Measurements from ENCODE around the gene CCDC33.

CCDC33 gene

DNA sequence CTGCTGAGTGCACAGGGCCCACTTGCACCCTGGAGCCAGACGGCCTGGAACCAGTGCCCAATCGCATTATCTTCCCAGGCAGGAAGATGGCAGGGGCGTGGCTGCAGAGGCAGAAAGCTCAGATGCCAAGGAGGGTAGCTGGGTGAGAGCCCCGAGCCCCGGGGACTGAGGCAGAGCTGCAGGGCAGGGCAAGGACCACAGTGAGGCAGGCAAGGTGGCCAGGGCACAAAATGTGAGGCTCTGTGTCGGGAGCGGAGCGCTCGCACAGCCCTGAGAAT, 1.6 kb upstream of the CCDC33 start:
- Histone ChIP-seq H3K4me3 (ENCODE audit: low read length) (no peak overlapping the region), H3K9ac (ENCODE audit: low read depth, low read length) (no peak overlapping the region), H3K9me3 (ENCODE audit: insufficient read depth, low read depth, low read length) (no peaks in the 10 kb centered on the region), H3K36me3 (ENCODE audit: insufficient read depth, low read depth, low read length) (no peaks in the 10 kb centered on the region), H3K27ac (ENCODE audit: low read length) (no peak overlapping the region), H3K4me1 (ENCODE audit: insufficient read depth, low read length) (peaks cover 8% of the 10 kb centered on the region; the same call in 1 of the 2 replicates), H3K27me3 (ENCODE audit: insufficient read depth, low read length) (peaks cover 30% of the 10 kb centered on the region)

GRCh38 chr15:74239051-74239705, 3.1 kb downstream of the CCDC33 start:
- Histone ChIP-seq H3K27ac (ENCODE audit: low read length) (no peak overlapping the region), H3K9me3 (ENCODE audit: insufficient read depth, low read depth, low read length) (no peaks in the 10 kb centered on the region), H3K36me3 (ENCODE audit: insufficient read depth, low read depth, low read length) (no peaks in the 10 kb centered on the region), H3K4me3 (ENCODE audit: low read length) (no peak overlapping the region), H3K9ac (ENCODE audit: low read depth, low read length) (no peak overlapping the region), H3K27me3 (ENCODE audit: insufficient read depth, low read length) (peaks cover 11% of the 10 kb centered on the region), H3K4me1 (ENCODE audit: insufficient read depth, low read length) (peaks cover 7% of the 10 kb centered on the region; the same call in 1 of the 2 replicates)

DNA sequence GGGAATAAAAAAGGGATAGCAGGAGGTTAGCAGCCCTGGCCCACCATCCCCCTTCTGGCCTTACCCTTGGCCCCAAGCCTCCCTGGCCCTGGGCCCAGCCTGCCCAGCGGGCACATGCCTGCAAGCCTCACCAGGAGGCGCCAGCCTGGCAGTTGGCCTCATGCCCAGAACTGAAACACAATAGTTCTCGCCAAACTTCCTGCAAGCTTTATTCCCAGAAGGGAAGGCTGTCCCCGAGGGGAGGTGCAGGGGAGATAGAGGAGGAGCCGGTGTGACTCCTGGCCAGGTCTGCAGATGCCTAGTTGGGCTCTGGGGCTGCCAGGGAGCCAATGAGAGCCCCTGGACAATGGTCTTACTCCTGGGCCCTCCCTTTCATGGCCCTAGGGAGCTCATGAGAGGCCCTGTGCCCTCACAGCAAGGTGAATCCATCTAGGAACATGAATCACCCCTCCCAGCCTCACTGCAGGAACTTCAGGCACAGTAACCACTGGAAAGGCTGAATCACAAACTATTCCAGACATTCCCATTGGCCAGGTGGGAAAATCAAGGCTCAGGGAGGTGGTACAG, 4.0 kb downstream of the CCDC33 start:
- Histone ChIP-seq H3K4me1 (ENCODE audit: insufficient read depth, low read length) (peaks cover 12% of the 10 kb centered on the region; the same call in 1 of the 2 replicates), H3K9ac (ENCODE audit: low read depth, low read length) (no peak overlapping the region), H3K27ac (ENCODE audit: low read length) (no peak overlapping the region), H3K27me3 (ENCODE audit: insufficient read depth, low read length) (peaks cover 12% of the 10 kb centered on the region), H3K36me3 (ENCODE audit: insufficient read depth, low read depth, low read length) (no peaks in the 10 kb centered on the region), H3K4me3 (ENCODE audit: low read length) (no peak overlapping the region), H3K9me3 (ENCODE audit: insufficient read depth, low read depth, low read length) (no peaks in the 10 kb centered on the region)

- peaks cover 17% of the 10 kb centered on the region; the same call in 1 of the 2 replicates for H3K4me1 ChIP-seq (ENCODE audit: insufficient read depth, low read length)
- H3K9ac ChIP-seq (ENCODE audit: low read depth, low read length), result no peak overlapping the region
- peaks cover 20% of the 10 kb centered on the region for H3K27me3 ChIP-seq (ENCODE audit: insufficient read depth, low read length)
- no peaks in the 10 kb centered on the region for H3K9me3 ChIP-seq (ENCODE audit: insufficient read depth, low read depth, low read length)
- no peak overlapping the region for H3K27ac ChIP-seq (ENCODE audit: low read length)
- no peaks in the 10 kb centered on the region for H3K36me3 ChIP-seq (ENCODE audit: insufficient read depth, low read depth, low read length)
- H3K4me3 ChIP-seq (ENCODE audit: low read length), result no peak overlapping the region
Measured at GRCh38 chr15:74240897-74241614, 4.9 kb downstream of the CCDC33 start.

DNA sequence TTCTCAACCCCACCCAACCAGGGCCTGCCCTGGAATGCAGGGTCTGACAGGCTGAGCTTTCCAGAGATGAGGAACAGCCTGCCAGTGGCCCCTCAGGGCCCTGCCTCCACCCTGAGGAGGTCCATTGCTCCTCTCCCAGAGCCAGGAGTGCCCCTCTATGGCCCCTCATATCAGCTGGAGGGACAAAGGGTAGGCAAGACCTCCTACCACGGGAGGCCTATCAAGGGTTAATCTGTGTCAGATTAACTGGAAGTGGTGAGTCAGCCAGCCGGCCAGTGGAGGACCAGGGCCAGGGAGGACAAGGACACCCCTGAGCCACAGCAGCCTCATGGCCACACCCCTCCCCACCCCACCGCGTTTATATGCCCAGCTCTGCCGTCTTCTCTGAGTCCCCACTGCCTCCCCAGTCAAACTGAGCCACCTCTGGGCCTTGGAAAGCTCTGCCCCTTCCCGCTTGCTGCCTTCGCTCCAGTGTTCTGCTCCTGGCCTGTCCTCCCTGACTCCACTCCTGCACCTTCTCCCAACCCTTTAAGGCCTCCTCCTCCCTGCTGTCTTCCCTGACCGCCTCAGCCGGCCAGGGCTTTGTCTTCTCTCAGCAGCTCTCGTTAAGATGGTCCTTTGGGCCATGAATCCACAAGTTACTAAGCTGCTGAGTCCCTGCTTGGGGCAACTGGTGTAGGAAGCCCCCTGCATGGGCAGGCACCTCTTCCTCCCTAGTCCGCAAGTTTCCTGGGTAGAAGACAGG, 6.5 kb downstream of the CCDC33 start:
- peaks cover 17% of the 10 kb centered on the region; the same call in 1 of the 2 replicates for H3K4me1 ChIP-seq (ENCODE audit: insufficient read depth, low read length)
- H3K4me3 ChIP-seq (ENCODE audit: low read length), result no peak overlapping the region
- H3K27me3 ChIP-seq (ENCODE audit: insufficient read depth, low read length), result peaks cover 25% of the 10 kb centered on the region
- H3K9ac ChIP-seq (ENCODE audit: low read depth, low read length), result no peak overlapping the region
- no peak overlapping the region for H3K27ac ChIP-seq (ENCODE audit: low read length)
- H3K36me3 ChIP-seq (ENCODE audit: insufficient read depth, low read depth, low read length), result no peaks in the 10 kb centered on the region
- no peaks in the 10 kb centered on the region for H3K9me3 ChIP-seq (ENCODE audit: insufficient read depth, low read depth, low read length)

GRCh38 chr15:74243431-74243830, 7.3 kb downstream of the CCDC33 start:
- Histone ChIP-seq H3K27ac (ENCODE audit: low read length) (no peak overlapping the region), H3K4me3 (ENCODE audit: low read length) (no peak overlapping the region), H3K36me3 (ENCODE audit: insufficient read depth, low read depth, low read length) (no peaks in the 10 kb centered on the region), H3K27me3 (ENCODE audit: insufficient read depth, low read length) (peaks cover 25% of the 10 kb centered on the region), H3K9me3 (ENCODE audit: insufficient read depth, low read depth, low read length) (no peaks in the 10 kb centered on the region), H3K9ac (ENCODE audit: low read depth, low read length) (no peak overlapping the region), H3K4me1 (ENCODE audit: insufficient read depth, low read length) (peaks cover 17% of the 10 kb centered on the region; the same call in 1 of the 2 replicates)

DNA sequence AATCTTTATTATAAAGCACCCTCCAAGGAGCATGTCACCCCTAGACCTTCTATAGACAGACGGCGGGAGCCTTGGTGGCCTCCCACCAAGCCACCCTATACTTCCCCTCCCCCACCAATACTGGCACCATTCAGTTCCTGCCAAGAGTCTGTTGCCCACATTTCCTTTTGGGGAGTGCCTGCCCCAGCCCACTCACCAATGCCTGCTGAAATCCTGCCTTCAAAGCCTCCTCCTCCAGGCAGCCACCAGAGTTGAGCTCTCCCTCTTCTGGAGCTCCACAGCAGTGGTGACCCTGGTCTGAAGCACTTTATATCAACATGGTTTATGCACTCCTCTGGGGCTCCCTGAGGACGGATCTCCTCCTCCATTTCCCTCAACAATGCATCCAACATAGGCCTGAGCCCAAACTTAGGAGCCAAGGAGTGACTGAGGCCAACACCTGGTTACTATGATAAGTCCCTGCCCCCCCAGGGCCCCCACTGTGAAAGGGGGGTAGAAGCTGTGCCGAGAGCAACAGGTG, 8.8 kb downstream of the CCDC33 start:
- Histone ChIP-seq H3K9me3 (ENCODE audit: insufficient read depth, low read depth, low read length) (no peaks in the 10 kb centered on the region), H3K27ac (ENCODE audit: low read length) (no peak overlapping the region), H3K27me3 (ENCODE audit: insufficient read depth, low read length) (peaks cover 25% of the 10 kb centered on the region), H3K9ac (ENCODE audit: low read depth, low read length) (no peak overlapping the region; the same call in 1 of the 2 replicates), H3K4me1 (ENCODE audit: insufficient read depth, low read length) (peaks cover 12% of the 10 kb centered on the region; the same call in 1 of the 2 replicates), H3K4me3 (ENCODE audit: low read length) (peak overlapping the region; percentile 57), H3K36me3 (ENCODE audit: insufficient read depth, low read depth, low read length) (no peaks in the 10 kb centered on the region)

DNA sequence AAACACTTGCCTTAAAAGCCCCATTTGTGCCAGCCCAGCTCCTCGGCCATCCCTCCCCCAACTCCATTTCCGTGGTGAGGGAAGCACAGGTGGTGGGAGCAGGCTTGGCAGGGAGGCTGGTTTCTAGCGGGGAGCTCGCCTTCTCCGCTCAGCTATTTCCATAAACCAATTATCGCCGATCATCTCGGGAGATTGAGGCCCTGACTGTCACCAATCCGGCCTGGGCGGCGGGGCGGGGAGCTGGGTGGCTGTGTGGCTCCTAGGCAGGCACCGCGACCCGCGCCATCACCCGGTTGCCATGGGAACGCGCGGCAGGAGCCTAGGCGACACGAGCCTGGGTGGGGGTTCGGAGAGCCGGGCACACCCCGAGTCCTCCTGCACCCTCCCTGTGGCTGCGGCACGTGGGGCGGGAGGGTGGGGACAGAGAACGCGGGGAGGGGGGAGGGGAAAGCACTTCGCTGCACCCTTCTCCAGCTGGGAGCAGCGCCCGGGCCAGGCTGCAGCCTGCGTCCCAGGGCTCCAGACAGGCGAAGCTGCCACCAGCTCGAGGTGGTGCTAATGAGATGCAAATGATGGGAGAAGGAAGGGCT, 9.3 kb downstream of the CCDC33 start:
- Histone ChIP-seq H3K9me3 (ENCODE audit: insufficient read depth, low read depth, low read length) (no peaks in the 10 kb centered on the region), H3K9ac (ENCODE audit: low read depth, low read length) (no peak overlapping the region; the same call in 1 of the 2 replicates), H3K27ac (ENCODE audit: low read length) (no peak overlapping the region), H3K4me3 (ENCODE audit: low read length) (peak overlapping the region; percentile 57), H3K4me1 (ENCODE audit: insufficient read depth, low read length) (peaks cover 12% of the 10 kb centered on the region; the same call in 1 of the 2 replicates), H3K27me3 (ENCODE audit: insufficient read depth, low read length) (peaks cover 25% of the 10 kb centered on the region), H3K36me3 (ENCODE audit: insufficient read depth, low read depth, low read length) (no peaks in the 10 kb centered on the region)

DNA sequence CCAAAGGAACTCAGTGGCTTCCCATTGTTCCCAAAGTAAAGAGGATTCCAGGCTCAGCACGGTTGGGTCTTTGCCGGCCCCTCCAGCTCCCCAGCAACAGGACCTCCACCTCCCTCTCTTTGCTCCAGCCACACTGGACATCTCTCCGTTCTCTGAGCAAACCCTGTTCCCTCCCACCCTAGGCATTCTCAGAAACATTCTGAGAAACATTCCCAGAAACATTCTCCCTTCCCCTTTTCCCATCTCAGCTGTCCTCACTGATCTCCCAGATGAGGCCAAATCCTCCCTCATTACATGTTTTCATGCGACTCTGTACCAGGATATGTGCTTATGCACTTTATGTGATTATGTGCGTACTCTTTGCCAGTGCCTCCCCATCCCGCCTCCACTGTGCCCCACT, 14.1 kb downstream of the CCDC33 start:
- H3K4me1 ChIP-seq (ENCODE audit: insufficient read depth, low read length), result peaks cover 8% of the 10 kb centered on the region; the same call in 1 of the 2 replicates
- no peak overlapping the region for H3K9ac ChIP-seq (ENCODE audit: low read depth, low read length)
- peaks cover 11% of the 10 kb centered on the region for H3K27me3 ChIP-seq (ENCODE audit: insufficient read depth, low read length)
- H3K27ac ChIP-seq (ENCODE audit: low read length), result no peak overlapping the region
- H3K36me3 ChIP-seq (ENCODE audit: insufficient read depth, low read depth, low read length), result no peaks in the 10 kb centered on the region
- no peaks in the 10 kb centered on the region for H3K9me3 ChIP-seq (ENCODE audit: insufficient read depth, low read depth, low read length)
- H3K4me3 ChIP-seq (ENCODE audit: low read length), result no peak overlapping the region

DNA sequence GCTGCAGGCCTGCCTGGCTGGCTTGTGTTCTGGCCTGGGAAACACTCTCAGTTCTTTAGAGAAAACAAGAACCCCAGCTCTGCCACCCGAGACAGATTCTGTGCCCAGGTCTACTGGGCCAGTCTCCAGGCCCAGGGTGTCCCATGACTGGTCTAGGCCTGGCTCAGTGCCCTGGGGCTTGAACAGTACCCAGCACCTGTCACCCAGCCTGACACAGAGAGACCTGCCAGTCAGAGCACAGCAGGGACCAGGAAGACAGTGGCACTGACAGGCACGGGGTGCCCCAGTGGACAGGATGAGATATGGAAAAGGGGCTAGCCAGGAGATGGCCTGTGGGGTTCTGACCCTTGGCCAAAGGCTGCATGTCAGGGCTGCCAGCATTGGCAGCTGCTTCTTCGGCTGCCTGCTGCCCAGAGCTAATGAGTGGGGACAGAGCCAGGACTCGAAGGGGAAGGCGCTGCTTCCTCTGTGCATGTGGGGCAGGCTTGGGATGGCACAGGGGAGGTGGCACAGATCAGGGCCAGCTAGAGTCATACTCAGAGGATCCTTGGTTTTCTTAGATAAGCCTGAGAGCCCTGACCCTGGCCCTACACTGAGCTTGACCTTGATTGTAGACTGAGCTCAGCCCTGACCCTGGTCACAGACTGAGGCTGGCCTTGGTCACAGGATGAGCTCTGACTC, 15.1 kb downstream of the CCDC33 start:
- peaks cover 6% of the 10 kb centered on the region; the same call in 1 of the 2 replicates for H3K27me3 ChIP-seq (ENCODE audit: insufficient read depth, low read length)

More for the DNA sequence above, 15.1 kb downstream of the CCDC33 start:
- Histone ChIP-seq H3K4me3 (ENCODE audit: low read length) (no peak overlapping the region), H3K36me3 (ENCODE audit: insufficient read depth, low read depth, low read length) (no peaks in the 10 kb centered on the region), H3K27ac (ENCODE audit: low read length) (no peak overlapping the region), H3K9ac (ENCODE audit: low read depth, low read length) (no peak overlapping the region), H3K4me1 (ENCODE audit: insufficient read depth, low read length) (peaks cover 4% of the 10 kb centered on the region; the same call in 1 of the 2 replicates), H3K9me3 (ENCODE audit: insufficient read depth, low read depth, low read length) (no peaks in the 10 kb centered on the region)

Data from iPS-20b (cell line).